Activated T-cell treated with anti-CD3 and anti-CD28 coated beads, Interleukin-2, amount 50 U/mL, for 72 hours (primary cell): ENCODE data around the gene ZNF560. TPM values are rescaled to one million over a fixed set of nuclear protein-coding genes. Genes with fewer than 3 reads are reported as not detected.
"Not testable (repeated sequence)": the region's sequence is repeated elsewhere in the genome, so short reads cannot be mapped to it uniquely, and the experiment has no call there.

ENCODE experiments used
- ATAC-seq, 2 donors: fragments of 150-1000 bp; cut with Tn5 transposase; replicated peaks in 1 of 2; 2 replicates each; pipeline ENCODE4 v1.10.0; 2021; ENCODE audit warnings: moderate library complexity in 2 of 2, mild to moderate bottlenecking in 1 of 2
- DNase-seq, 2 donors: peaks; one replicate each; pipeline ENCODE4 v3.0.0; 2021 to 2022; ENCODE audit warnings: mixed read lengths in 1 of 2
- H3K27ac Mint-ChIP-seq: one replicate; pipeline ENCODE4 v1.8.0; 2022; ENCODE audit warnings: mild to moderate bottlenecking, moderate library complexity, mixed read lengths
- H3K27me3 Mint-ChIP-seq: one replicate; pipeline ENCODE4 v1.8.0; 2022; ENCODE audit warnings: low read depth, mixed read lengths
- H3K36me3 Mint-ChIP-seq, 2 donors: one replicate each; pipeline ENCODE4 v1.8.0; 2022; ENCODE audit warnings: mixed read lengths in 2 of 2, mild to moderate bottlenecking in 1 of 2; ENCODE audit not compliant: insufficient read depth in 2 of 2
- H3K4me1 Mint-ChIP-seq: one replicate; pipeline ENCODE4 v1.8.0; 2022; ENCODE audit warnings: low read depth, mixed read lengths
- H3K4me3 Mint-ChIP-seq, 2 donors: one replicate each; pipeline ENCODE4 v1.8.0; 2022; ENCODE audit warnings: mild to moderate bottlenecking in 2 of 2, mixed read lengths in 2 of 2, moderate library complexity in 2 of 2
- H3K9me3 Mint-ChIP-seq, 2 donors: one replicate each; pipeline ENCODE4 v1.8.0; 2022; ENCODE audit warnings: mixed read lengths in 2 of 2
- total RNA-seq, 2 donors: library from RNA; stranded (reverse); gene quantifications; one replicate each; pipeline ENCODE4 v1.2.3, GENCODE V29; 2022

Gene ZNF560
- under 1 TPM; 0.37 to 0.96 TPM for total RNA-seq

DNA sequence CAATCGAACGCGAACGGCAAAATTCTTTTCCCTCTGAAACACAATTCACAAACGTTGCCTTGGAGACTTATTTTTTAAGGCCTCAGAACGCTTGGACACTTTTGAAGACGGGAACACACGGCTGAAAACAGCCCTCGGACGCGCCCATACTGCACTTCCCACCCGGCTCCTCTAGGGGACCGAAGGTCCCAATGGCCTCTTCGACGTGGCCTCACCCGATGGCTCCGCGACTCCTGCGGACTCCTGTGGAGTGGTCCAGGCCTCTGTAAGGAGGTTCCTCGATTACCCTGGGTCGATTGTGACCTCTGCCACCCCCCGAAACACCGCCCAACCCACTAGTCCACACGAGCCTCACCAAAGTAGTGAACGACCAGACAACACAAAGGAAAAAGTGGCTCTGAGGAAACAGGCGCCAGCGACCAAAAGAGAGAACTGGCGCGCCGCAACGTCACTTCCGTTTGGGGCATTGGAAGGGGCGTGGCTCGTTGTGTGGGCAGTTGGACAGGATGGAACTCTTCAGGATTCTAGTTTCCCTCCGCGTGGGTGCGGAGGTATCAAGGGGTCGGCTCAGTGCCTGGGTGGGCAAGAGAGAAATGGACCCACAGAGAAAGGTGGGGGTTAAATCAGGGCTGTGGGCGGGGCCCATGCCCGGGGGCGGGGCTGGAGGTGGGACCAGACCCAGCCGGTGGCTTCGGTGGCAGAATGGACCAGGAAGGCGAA lies at the start of gene ZNF560:
Gene ZNF560, minus strand, starts transcription at position 434 of the 720 bp plus-strand sequence. CDS start 23,303 bp downstream, outside the sequence.
- no peaks in the 10 kb centered on the region for H3K27me3 Mint-ChIP-seq
- H3K27ac Mint-ChIP-seq: peak within 1 kb of the TSS; percentile 15
- H3K4me3 Mint-ChIP-seq: peak within 1 kb of the TSS; percentile 62 to 77
- ATAC-seq: peak; percentile 38 to 69
- peaks cover 9% of the 10 kb centered on the region for H3K4me1 Mint-ChIP-seq
- DNase-seq: peak; percentile 25 to 48
- H3K36me3 Mint-ChIP-seq: peaks cover 14 to 39% of the 10 kb centered on the region in 2 donors
- peaks cover 9% of the 10 kb centered on the region in 2 donors for H3K9me3 Mint-ChIP-seq

DNA sequence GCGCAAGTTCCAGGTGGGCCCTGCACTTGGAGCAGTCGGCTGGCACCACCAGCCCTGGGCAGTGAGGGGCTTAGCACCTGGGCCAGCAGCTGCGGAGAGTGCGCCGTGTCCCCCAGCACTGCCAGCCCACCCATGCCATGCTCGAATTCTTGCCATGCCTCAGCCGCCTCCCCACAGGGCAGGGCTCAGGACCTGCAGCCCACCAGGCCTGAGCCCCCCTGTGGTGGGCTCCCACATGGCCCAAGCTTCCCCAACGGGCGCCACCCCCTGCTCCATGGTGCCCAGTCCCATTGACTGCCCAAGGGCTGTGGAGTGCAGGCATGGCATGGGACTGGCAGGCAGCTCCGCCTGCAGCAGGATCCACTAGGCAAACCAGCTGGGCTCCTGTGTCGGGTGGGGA lies 49.5 kb upstream of the ZNF560 start:
- Mint-ChIP-seq H3K4me1 (no peaks in the 10 kb centered on the region), H3K27ac (no peak overlapping the region), H3K27me3 (no peaks in the 10 kb centered on the region), H3K36me3 (peaks cover 20% of the 10 kb centered on the region in 2 donors), H3K9me3 (peaks cover 10 to 19% of the 10 kb centered on the region in 2 donors), H3K4me3 (no peak overlapping the region)
- ATAC-seq: no peak
- DNase-seq: no peak

DNA sequence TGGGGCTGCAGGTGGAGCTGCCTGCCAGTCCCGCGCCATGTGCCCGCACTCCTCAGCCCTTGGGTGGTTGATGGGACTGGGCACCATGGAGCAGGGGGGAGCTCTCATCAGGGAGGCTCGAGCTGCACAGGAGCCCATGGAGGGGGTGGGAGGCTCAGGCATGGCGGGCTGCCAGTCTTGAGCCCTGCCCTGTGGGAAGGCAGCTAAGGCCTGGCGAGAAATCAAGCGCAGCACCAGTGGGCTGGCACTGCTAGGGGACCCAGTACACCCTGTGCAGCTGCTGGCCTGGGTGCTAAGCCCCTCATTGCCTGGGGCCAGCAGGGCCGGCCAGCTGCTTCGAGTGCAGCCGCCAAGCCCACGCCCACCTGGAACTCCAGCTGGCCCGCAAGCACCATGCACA lies 42.9 kb upstream of the ZNF560 start:
- not testable (repeated sequence) for H3K4me3 Mint-ChIP-seq, DNase-seq, ATAC-seq, H3K27me3 Mint-ChIP-seq, H3K27ac Mint-ChIP-seq
- peaks cover 21 to 30% of the 10 kb centered on the region in 2 donors for H3K36me3 Mint-ChIP-seq
- H3K9me3 Mint-ChIP-seq: peaks cover 11 to 17% of the 10 kb centered on the region in 2 donors
- peaks cover 12% of the 10 kb centered on the region for H3K4me1 Mint-ChIP-seq

DNA sequence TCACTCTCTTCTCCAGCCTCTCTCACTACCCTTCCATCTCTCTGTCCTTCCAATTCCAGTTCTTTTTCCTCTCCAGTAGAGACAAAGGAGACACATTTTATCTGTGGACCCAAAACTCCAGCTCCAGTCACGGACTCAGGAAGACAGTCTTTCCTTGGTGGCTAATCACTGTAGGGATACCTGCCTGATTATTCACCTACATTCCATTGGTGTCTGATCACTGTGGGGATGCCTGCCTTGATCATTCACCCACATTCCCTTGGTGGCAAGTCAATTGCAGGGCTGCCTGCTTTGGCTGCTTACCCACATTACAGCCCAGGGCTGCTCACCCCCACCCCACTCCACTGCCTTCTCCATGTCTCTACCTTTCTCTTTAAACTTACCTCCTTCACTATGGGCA lies 41.5 kb upstream of the ZNF560 start:
- not testable (repeated sequence) for ATAC-seq, H3K27me3 Mint-ChIP-seq, DNase-seq, H3K27ac Mint-ChIP-seq
- Mint-ChIP-seq H3K4me3 (peak overlapping the region; percentile 50 to 96), H3K9me3 (peaks cover 14 to 21% of the 10 kb centered on the region in 2 donors), H3K4me1 (peaks cover 12% of the 10 kb centered on the region), H3K36me3 (peaks cover 32 to 44% of the 10 kb centered on the region in 2 donors)

DNA sequence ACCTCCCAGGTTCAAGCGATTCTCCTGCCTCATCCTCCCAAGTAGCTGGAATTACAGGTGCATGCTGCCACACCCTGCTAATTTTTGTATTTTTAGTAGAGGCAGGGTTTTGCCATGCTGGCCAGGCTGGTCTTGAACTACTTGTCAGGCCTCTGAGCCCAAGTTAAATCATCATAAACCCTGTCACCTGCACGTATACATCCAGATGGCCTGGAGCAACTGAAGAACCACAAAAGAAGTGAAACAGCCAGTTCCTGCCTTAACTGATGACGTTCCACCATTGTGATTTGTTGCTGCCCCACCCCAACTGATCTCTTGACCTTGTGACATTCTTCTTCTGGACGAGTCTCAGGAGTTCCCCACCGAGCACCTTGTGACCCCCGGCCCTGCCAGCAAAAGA lies 40.8 kb upstream of the ZNF560 start:
- H3K27ac Mint-ChIP-seq, H3K27me3 Mint-ChIP-seq, ATAC-seq, DNase-seq: not testable (repeated sequence)
- Mint-ChIP-seq H3K36me3 (peaks cover 36 to 51% of the 10 kb centered on the region in 2 donors), H3K9me3 (peaks cover 14 to 21% of the 10 kb centered on the region in 2 donors), H3K4me3 (peak overlapping the region; percentile 27 to 96), H3K4me1 (peaks cover 12% of the 10 kb centered on the region)

DNA sequence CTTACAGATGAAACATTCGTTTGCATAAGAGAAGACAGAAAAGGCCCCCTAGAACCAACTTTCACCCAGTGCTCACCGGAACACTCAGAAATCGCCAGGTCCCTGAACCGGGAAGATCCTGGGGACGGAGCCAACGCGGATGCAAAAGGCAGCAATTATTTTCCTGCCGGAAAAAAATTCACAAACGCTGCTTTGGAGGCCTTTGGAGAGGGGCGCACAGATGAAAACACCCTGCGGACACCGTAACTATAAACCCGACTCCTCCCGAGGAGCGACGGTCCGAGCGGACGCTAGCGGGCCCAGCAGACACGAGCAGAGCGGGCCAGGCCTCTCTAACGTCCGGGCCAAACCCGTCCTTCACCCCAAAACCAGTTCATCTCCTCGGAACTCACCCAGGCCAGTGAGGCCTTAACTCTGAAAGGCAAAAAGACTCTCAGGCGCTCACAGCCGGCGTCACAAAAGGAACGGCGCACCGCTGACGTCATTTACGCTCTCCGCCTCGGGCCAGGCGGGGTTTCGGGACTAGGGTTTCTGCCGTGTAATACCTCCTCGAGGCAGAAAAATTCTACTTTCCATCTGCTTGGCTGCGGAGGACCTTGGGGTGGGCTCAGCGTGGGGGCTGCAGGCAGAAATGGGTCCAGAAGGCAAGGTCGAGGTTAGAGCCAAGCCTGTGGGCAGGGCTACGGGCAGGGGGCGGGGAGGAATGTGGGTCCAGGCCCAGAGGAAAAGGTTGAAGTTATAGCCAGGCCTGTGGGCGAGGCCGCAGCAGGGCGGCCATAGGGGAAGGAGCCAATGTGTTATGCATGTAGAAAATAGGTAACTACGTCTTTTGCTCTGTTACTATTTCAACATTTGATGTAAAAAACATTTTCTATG lies 40.0 kb upstream of the ZNF560 start, which contains the start of gene ZNF426:
Gene ZNF426, minus strand, starts transcription at position 463 of the 876 bp plus-strand sequence. CDS start 2,413 bp downstream, outside the sequence.
- DNase-seq: peak; percentile 85 to 89
- Mint-ChIP-seq H3K36me3 (peaks cover 42 to 58% of the 10 kb centered on the region in 2 donors), H3K4me1 (peaks cover 12% of the 10 kb centered on the region), H3K9me3 (peaks cover 14 to 26% of the 10 kb centered on the region in 2 donors), H3K4me3 (peak within 1 kb of the TSS; percentile 96 to 98), H3K27me3 (no peaks in the 10 kb centered on the region), H3K27ac (peak within 1 kb of the TSS; percentile 99)
- peak; percentile 92 to 97 for ATAC-seq

DNA sequence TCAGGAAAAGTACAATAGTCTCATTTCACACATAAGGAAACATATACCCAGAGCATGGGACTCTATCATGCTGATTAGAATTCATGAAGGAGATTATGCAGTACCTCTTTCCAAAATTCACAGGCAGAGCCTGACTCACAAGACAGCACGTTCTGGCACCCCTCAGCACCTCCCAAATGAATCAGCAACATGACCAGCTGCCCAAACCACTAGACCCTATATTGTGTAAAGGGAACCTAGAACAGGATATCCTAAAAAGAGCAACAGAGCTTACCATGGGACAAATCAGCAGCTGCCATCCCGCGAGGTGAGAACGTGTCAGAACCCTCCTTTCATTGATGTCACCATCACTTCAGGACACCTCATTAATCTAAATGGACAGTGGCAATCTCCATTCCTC lies 37.5 kb upstream of the ZNF560 start:
- Mint-ChIP-seq H3K27me3 (no peaks in the 10 kb centered on the region), H3K4me1 (peaks cover 12% of the 10 kb centered on the region), H3K9me3 (peaks cover 17 to 37% of the 10 kb centered on the region in 2 donors), H3K27ac (no peak overlapping the region), H3K4me3 (no peak overlapping the region), H3K36me3 (peaks cover 61 to 82% of the 10 kb centered on the region in 2 donors)
- ATAC-seq: no peak
- DNase-seq: no peak

DNA sequence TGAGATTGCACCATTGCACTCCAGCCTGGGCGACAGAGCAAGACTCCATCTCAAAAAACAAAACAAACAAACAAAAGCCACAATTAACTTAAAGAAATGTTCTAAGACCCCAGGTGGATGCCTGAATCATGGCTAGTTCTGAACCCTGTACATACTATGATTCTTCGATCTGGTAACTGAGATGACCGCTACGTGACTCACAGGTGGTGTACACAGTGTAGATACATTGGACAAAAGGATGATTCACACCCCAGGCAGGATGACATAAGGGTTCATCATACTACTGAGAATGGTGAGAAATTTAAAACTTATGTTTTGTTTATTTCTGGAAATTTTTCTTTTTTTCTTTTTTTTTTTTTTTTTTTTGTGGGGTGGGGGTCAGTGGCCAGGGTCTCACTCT lies 33.5 kb upstream of the ZNF560 start:
- Mint-ChIP-seq H3K27me3 (no peaks in the 10 kb centered on the region), H3K4me3 (no peak overlapping the region), H3K9me3 (peaks cover 15 to 40% of the 10 kb centered on the region in 2 donors), H3K27ac (no peak overlapping the region), H3K4me1 (no peaks in the 10 kb centered on the region), H3K36me3 (peaks cover 68 to 89% of the 10 kb centered on the region in 2 donors)
- DNase-seq: peak in 1 of 2 donors; percentile 19
- ATAC-seq: peak; percentile 74 to 78

DNA sequence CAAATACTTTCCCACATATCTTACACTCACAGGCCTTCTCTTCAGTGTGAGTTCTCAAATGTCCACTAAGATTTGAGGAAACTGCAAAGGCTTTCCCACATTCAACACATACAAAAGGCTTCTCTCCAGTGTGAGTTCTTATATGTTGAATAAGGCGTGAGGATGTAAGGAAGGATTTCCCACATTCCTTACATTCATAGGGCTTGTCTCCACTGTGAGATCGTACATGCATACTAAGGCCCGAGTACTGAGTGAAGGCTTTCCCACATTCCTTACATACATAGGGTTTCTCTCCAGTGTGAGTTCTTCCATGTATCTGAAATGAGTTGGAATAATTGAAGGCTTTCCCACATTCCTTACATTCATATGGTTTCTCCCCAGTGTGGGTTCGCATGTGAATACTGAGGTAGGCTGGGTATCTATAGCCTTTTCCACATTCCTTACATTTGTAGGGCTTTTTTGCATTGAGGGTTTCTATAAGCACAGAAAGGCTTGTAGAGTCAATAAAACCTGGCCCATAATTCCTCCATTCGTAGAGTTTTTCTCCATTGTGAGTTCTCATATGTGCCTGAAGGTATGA lies 30.4 kb upstream of the ZNF560 start:
- Mint-ChIP-seq H3K27ac (no peak overlapping the region), H3K36me3 (peaks cover 67 to 79% of the 10 kb centered on the region in 2 donors), H3K4me3 (no peak overlapping the region), H3K27me3 (no peaks in the 10 kb centered on the region), H3K9me3 (peaks cover 22 to 50% of the 10 kb centered on the region in 2 donors), H3K4me1 (no peaks in the 10 kb centered on the region)
- ATAC-seq (no peak), DNase-seq (no peak)

DNA sequence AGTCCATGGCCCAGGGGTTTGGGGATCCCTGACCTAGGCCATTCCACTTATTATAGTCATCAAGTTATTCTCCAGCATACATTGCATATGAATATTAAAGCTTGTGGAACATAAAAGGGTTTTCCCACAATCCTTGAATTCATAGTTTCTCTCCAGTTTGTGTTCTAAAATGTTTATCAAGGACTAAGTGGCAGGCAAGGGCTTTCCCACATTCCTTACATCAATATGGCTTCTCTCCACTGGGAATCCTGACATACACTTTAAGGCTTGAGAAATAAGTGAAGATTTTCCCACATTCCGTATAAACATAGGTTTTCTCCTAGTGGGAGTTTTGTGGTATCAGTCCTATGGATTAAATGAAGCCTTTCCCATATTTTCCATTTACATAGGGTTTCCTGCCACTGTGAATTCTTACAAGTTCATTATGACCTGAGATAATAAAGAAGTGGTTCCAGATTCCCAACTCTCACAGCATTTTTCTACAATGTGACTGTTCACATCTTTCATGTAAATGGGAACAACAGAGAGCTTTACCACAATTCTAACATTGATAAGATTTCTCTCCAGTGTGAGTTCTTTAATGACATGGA lies 25.6 kb upstream of the ZNF560 start:
- Mint-ChIP-seq H3K4me1 (no peaks in the 10 kb centered on the region), H3K9me3 (peaks cover 25 to 39% of the 10 kb centered on the region in 2 donors), H3K4me3 (no peak overlapping the region), H3K36me3 (peaks cover 49 to 56% of the 10 kb centered on the region in 2 donors), H3K27ac (no peak overlapping the region), H3K27me3 (no peaks in the 10 kb centered on the region)
- ATAC-seq (no peak), DNase-seq (no peak)

DNA sequence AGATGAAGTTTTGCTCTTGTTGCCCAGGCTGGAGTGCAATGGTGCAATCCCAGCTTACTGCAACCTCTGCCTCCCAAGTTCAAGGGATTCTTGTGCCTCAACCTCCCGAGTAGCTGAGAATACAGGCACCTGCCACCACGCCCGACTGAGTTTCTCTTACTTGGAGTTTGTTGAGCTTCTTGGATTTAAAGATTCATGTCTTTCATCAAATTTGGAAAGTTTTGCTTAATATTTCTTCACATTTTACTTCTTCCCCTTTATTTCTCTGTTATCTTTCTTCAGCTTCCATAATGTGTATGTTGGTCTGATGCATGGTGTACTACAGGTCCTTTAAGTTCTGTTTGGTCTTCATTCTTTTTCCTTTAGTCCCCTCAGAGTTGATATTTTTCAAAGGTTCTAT lies 8.9 kb upstream of the ZNF560 start:
- Mint-ChIP-seq H3K4me3 (no peak overlapping the region), H3K4me1 (no peaks in the 10 kb centered on the region), H3K9me3 (peaks cover 16 to 20% of the 10 kb centered on the region in 2 donors), H3K27ac (no peak overlapping the region), H3K27me3 (no peaks in the 10 kb centered on the region), H3K36me3 (peaks cover 8 to 13% of the 10 kb centered on the region in 2 donors)
- ATAC-seq (no peak), DNase-seq (no peak)

DNA sequence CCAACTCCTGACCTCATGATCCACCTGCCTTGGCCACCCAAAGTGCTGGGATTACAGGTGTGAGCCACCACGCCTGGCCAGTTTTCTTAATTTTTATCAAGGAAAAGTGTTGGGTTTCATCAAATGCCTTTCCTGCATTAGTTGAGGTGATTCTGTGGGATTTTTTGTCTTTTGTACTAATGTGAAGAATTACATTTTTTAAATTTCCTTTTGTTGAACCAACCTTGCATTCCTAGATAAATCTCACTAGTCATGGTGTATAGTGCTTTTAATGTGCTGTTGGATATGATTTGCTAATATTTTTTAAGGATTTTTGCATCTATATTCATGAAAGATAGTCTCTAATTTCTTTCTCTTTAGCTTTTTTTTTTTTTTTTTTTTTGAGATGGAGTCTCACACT lies 2.4 kb upstream of the ZNF560 start:
- no peak overlapping the region for H3K4me3 Mint-ChIP-seq
- peaks cover 10 to 39% of the 10 kb centered on the region in 2 donors for H3K36me3 Mint-ChIP-seq
- peaks cover 8 to 13% of the 10 kb centered on the region in 2 donors for H3K9me3 Mint-ChIP-seq
- ATAC-seq (no peak), DNase-seq (no peak)
- no peak overlapping the region for H3K27ac Mint-ChIP-seq
- peaks cover 9% of the 10 kb centered on the region for H3K4me1 Mint-ChIP-seq
- H3K27me3 Mint-ChIP-seq: no peaks in the 10 kb centered on the region
